Measurements from ENCODE around the gene REN.

DNA sequence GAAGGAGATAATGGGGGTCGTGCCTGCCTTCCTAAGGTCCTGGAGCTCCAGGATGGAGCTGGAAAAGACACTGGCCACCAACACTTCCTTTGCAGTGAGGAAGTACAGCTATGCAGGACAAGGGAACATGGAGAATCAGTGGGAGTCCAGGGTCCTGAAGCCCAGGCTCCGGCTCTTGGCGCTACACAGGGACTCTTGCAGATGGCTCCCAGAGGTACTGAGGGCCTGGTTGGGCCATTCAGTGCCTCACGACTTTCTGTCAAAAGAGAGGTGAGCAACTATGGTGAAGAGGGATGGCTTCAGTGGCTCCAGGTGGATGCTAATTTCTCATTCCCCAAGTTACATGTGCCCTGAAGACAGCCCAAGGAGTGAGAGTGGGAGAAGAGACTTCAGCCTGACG is 12.5 kb downstream of the REN start:
- TF ChIP-seq CTCF (IDR thresholded peaks at IDR 0.05; ENCODE audit: insufficient read depth, low read length) (no peak), POLR2AphosphoS5 (IDR thresholded peaks at IDR 0.05; ENCODE audit: low read depth) (no peak), GABPA (IDR thresholded peaks at IDR 0.05; ENCODE audit: low read depth) (no peak), SPI1 (IDR thresholded peaks at IDR 0.05; ENCODE audit: borderline replicate concordance, low read depth) (no peak)
- TF ChIP-seq, protein P1, sequence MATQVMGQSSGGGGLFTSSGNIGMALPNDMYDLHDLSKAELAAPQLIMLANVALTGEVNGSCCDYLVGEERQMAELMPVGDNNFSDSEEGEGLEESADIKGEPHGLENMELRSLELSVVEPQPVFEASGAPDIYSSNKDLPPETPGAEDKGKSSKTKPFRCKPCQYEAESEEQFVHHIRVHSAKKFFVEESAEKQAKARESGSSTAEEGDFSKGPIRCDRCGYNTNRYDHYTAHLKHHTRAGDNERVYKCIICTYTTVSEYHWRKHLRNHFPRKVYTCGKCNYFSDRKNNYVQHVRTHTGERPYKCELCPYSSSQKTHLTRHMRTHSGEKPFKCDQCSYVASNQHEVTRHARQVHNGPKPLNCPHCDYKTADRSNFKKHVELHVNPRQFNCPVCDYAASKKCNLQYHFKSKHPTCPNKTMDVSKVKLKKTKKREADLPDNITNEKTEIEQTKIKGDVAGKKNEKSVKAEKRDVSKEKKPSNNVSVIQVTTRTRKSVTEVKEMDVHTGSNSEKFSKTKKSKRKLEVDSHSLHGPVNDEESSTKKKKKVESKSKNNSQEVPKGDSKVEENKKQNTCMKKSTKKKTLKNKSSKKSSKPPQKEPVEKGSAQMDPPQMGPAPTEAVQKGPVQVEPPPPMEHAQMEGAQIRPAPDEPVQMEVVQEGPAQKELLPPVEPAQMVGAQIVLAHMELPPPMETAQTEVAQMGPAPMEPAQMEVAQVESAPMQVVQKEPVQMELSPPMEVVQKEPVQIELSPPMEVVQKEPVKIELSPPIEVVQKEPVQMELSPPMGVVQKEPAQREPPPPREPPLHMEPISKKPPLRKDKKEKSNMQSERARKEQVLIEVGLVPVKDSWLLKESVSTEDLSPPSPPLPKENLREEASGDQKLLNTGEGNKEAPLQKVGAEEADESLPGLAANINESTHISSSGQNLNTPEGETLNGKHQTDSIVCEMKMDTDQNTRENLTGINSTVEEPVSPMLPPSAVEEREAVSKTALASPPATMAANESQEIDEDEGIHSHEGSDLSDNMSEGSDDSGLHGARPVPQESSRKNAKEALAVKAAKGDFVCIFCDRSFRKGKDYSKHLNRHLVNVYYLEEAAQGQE (IDR thresholded peaks at IDR 0.05; ENCODE audit: insufficient replicate concordance, low read depth) = no peak

All from HL-60 (cell line).